Muscle layer of colon (tissue), 2 donors: ENCODE measurements around the gene CPA5.

ENCODE experiments used
- H3K27ac ChIP-seq: one replicate; pipeline ENCODE4 v1.7.0; 2013; ENCODE audit warnings: low read depth, mild to moderate bottlenecking, low read length, moderate library complexity
- H3K27me3 ChIP-seq, 2 donors: one replicate each; pipeline ENCODE4 v1.7.0; 2013; ENCODE audit warnings: low read length in 2 of 2, mild to moderate bottlenecking in 2 of 2; ENCODE audit not compliant: insufficient read depth in 2 of 2, control insufficient read depth in 1 of 2
- H3K36me3 ChIP-seq: one replicate; pipeline ENCODE4 v1.7.0; 2013; ENCODE audit warnings: mild to moderate bottlenecking, low read length; ENCODE audit not compliant: insufficient read depth
- H3K4me1 ChIP-seq: one replicate; pipeline ENCODE4 v1.7.0; 2013; ENCODE audit warnings: mild to moderate bottlenecking, low read length; ENCODE audit not compliant: insufficient read depth
- H3K4me3 ChIP-seq, 2 donors: one replicate each; pipeline ENCODE4 v1.7.0; 2013; ENCODE audit warnings: low read length in 2 of 2, low read depth in 1 of 2, mild to moderate bottlenecking in 1 of 2, moderate library complexity in 1 of 2
- H3K9ac ChIP-seq: one replicate; pipeline ENCODE4 v1.7.0; 2013; ENCODE audit warnings: low read length
- H3K9me3 ChIP-seq: one replicate; pipeline ENCODE4 v1.7.0; 2013; ENCODE audit warnings: mild to moderate bottlenecking, low read length
- donor health status: abdominal sarcoma.
- donor health status: Adenocarcinoma of cecum.

Gene CPA5

DNA sequence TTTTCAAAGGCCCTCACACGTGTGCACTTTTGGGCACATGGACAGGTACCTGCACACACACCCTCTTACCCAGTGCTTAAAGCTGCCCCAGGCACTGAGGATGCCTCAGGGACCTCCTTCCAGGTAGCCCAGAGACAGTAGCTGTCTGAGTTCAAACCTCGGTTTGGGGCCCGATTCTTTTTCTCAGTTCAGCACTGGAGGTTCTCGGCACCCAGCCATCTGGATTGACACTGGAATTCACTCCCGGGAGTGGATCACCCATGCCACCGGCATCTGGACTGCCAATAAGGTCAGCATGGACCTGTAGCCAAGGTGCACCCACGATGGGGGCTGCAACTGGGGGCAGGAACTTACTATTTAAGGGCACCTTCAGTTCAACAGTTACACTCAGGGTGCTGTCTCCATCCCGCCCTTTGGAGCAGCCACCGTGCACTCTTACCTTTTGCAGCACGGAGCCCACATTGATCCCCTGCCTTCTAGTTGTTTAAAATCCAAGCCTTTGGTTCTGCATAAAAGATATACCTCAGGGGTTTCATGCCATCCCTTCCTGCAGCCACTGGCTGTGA, 17.7 kb downstream of the CPA5 start:
- H3K9ac ChIP-seq: no peak overlapping the region
- H3K4me1 ChIP-seq: peaks cover 17% of the 10 kb centered on the region
- H3K27ac ChIP-seq: no peak overlapping the region
- H3K27me3 ChIP-seq: no peaks in the 10 kb centered on the region
- no peaks in the 10 kb centered on the region for H3K9me3 ChIP-seq
- H3K36me3 ChIP-seq: no peaks in the 10 kb centered on the region
- no peak overlapping the region for H3K4me3 ChIP-seq

DNA sequence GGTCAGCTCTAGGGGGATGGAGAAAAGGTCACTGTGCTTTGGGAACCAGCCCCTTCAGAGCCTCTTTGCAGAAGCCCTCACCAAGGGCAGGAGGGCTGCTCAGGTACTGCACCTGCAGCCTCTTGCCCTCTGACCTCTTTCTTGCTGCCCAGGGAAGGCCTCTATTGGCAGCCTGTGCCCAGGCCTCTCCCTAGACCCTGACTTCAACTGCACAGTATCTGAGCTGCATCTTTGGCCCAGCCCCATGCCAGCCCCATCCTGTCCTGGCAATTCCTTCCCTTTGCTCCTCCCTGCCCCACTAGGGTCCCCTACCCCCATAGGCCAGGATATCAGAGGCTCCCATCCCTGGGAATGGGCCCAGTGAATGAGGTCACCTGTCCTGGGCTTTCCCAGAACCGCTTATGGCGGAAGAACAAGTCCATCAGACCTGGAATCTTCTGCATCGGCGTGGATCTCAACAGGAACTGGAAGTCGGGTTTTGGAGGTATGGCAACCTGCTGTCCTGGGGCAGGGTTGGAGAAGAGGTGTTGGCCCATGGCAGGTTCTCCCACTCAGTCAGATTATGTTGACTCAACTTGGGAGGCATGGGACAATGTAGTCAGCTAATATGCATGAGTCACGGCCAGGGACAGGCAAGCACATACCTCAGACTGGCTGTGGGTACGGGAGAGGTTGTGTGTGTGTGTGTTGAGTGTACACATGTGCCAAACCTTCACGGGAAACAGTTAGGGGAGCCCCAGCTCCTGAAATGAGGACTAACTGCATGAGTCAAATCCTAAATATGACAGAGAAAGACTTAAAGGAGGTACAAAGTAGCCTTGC, 18.6 kb downstream of the CPA5 start:
- no peak overlapping the region for H3K27ac ChIP-seq

DNA sequence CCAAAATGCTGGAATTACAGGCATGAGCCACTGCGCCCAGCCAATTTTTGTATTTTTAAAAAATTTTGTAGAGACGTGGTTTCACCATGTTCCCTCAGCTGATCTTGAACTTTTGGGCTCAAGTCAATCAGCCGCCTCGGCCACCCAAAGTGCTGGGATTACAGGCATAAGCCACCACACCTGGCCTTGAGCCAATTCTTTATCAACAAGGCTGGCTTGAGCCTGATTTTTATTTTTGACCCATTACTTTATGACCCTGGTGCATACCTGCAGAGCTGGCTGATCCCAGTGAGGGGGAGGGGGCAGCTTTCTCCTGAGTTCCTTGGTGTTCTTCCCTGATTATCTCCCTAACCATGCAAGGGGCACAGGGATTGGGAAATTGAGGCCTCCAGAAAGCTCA, 19.8 kb downstream of the CPA5 start:
- no peak overlapping the region for H3K27ac ChIP-seq
- H3K4me3 ChIP-seq: no peak overlapping the region
- peaks cover 28% of the 10 kb centered on the region for H3K4me1 ChIP-seq
- no peaks in the 10 kb centered on the region for H3K9me3 ChIP-seq
- H3K27me3 ChIP-seq: no peaks in the 10 kb centered on the region
- no peak overlapping the region for H3K9ac ChIP-seq
- no peaks in the 10 kb centered on the region for H3K36me3 ChIP-seq

More for the DNA sequence above, 18.6 kb downstream of the CPA5 start:
- no peaks in the 10 kb centered on the region for H3K36me3 ChIP-seq
- H3K27me3 ChIP-seq: no peaks in the 10 kb centered on the region
- H3K9ac ChIP-seq: no peak overlapping the region
- peaks cover 17% of the 10 kb centered on the region for H3K4me1 ChIP-seq
- H3K9me3 ChIP-seq: no peaks in the 10 kb centered on the region
- no peak overlapping the region for H3K4me3 ChIP-seq

DNA sequence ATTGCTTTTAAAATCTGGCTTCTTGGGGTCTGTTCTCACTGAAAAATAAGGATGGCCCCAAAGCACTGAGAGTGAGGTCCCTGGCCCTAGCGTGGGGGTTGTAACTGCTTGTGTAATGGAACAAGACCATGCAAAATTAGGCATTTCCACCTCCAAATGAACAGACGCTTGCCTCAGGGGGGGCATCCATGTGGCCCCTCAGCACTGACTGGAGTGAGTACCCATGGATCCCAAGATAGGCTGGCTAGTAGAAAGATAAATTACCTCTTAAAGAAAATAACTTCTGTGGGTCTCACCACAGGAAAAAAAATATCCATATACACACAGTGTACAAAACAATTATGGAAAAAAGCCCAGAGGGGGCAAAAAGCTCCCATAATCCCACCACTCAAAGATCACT, 20.5 kb downstream of the CPA5 start:
- Histone ChIP-seq H3K27ac (no peak overlapping the region), H3K4me1 (peaks cover 34% of the 10 kb centered on the region), H3K9me3 (no peaks in the 10 kb centered on the region), H3K36me3 (no peaks in the 10 kb centered on the region), H3K27me3 (no peaks in the 10 kb centered on the region), H3K9ac (no peak overlapping the region), H3K4me3 (no peak overlapping the region)

DNA sequence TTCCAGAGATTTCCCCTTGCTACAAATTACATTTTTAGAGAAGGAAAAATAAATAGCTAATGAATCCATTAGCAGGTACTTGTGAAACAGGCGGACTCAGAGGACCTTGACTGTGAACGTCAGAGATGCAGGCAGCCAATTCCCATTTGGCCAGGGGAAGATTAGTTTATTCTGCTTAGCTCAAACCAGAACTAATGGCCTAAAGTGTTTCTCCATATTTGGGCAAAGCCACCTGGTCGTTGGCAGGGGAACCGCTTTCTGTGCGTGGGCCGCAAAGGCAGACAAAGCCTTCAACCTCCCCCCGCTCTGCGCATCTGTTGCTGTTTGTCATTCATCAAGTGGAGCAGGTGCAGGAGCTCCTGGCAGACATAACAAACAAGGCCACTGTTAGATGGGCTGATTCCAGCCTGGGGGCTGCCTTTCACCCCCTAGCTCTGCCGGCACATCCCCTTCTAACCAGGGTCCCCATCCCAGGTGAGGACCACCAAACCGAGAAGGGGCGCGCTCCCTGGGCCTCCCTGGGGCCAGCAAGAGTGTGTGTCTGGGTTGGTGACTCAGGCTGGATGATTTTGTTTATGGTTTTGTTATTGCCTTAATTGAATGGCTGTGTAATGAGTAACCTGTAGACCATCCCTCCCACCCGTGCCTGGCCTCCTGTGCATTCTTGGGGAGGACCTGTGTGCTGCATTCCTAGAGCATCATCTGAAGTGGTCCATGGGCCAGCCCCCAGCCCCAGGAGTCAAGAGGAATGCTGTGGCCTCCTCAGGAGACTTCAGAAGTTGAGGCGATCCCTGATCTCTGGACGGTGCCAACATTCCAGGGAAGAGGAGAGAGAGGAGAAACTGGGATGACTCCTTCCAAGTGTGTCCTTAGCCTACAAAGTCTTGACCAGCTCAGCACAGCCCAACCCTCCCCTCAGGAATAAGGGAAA, 21.2 kb downstream of the CPA5 start:
- Histone ChIP-seq H3K27ac (no peak overlapping the region), H3K4me1 (peaks cover 41% of the 10 kb centered on the region), H3K4me3 (no peak overlapping the region), H3K9me3 (no peaks in the 10 kb centered on the region), H3K36me3 (no peaks in the 10 kb centered on the region), H3K27me3 (no peaks in the 10 kb centered on the region), H3K9ac (no peak overlapping the region)

DNA sequence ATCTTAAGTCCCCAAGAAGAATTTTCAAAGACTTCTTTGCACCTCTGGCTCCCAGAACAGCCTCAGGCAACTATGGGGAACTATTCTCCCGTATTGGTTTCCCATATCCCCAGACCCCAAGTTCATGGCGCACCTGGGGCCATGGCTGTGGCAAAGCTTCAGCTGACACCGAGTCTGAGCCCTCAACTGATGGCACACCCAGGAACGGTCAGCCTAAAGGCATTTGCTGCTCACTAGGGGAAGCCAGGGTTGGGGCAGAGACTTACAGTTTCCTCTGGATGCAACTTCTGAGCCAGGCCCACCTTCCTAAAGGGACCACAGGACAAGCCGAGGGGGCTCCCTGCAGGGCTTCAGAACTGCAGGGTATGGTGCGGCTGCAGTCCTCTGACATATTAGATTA, 21.9 kb downstream of the CPA5 start:
- Histone ChIP-seq H3K36me3 (no peaks in the 10 kb centered on the region), H3K27me3 (no peaks in the 10 kb centered on the region), H3K9me3 (no peaks in the 10 kb centered on the region), H3K4me1 (peaks cover 49% of the 10 kb centered on the region), H3K4me3 (no peak overlapping the region), H3K9ac (no peak overlapping the region), H3K27ac (no peak overlapping the region)

DNA sequence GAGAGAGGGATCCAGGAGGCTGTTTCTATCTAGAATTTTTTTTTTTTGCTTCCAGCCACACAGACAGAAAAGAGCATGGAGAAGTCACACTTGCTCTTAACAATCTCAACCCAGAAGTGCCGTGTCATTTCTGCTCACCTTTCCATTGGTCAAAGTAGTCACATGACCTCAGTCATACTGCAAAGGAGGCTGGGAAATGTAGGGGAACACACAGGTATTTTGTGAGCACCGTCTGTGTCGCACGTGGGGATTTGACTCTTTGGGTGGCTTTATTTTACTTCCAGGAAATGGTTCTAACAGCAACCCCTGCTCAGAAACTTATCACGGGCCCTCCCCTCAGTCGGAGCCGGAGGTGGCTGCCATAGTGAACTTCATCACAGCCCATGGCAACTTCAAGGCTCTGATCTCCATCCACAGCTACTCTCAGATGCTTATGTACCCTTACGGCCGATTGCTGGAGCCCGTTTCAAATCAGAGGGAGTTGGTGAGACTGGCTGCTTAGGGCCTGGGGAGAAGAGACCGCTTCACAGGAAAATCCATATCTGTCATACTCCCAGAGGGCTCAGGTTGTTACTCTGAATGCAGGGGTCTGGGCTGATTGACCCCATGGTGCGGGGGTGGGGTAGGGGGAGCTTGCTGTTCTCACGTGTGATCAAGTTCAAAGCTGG, 22.6 kb downstream of the CPA5 start:
- Histone ChIP-seq H3K4me3 (no peak overlapping the region), H3K9ac (no peak overlapping the region), H3K27me3 (no peaks in the 10 kb centered on the region), H3K36me3 (no peaks in the 10 kb centered on the region), H3K27ac (no peak overlapping the region), H3K4me1 (peaks cover 56% of the 10 kb centered on the region), H3K9me3 (no peaks in the 10 kb centered on the region)

DNA sequence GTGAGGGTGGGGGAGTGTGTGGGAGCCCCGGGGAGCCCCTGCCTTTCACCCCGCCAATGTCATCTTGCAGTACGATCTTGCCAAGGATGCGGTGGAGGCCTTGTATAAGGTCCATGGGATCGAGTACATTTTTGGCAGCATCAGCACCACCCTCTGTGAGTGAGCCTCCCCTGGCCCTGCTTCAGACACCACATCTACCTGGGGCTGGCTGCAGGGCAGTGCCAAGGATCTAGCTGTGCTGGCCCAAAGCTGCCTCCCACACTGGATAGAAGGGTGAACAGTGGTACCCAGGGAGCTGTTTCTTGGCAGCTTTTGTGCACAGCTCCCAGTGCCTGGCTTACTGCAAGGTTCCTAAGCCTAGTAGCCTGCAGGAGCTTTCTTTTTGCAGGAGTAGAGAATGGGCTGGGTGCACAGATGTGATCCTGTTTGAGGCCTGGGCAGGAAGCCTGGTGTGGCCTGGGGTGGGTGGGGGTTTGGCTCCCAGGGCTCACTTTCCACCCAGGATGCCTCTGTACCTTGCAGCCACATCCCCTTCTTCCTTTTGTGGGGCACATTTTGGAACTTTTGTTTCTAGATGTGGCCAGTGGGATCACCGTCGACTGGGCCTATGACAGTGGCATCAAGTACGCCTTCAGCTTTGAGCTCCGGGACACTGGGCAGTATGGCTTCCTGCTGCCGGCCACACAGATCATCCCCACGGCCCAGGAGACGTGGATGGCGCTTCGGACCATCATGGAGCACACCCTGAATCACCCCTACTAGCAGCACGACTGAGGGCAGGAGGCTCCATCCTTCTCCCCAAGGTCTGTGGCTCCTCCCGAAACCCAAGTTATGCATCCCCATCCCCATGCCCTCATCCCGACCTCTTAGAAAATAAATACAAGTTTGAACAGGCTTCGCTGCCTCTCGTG, 23.5 kb downstream of the CPA5 start:
- H3K36me3 ChIP-seq: no peaks in the 10 kb centered on the region
- H3K4me3 ChIP-seq: no peak overlapping the region
- H3K4me1 ChIP-seq: peaks cover 64% of the 10 kb centered on the region
- H3K9ac ChIP-seq: no peak overlapping the region
- no peak overlapping the region for H3K27ac ChIP-seq
- H3K27me3 ChIP-seq: no peaks in the 10 kb centered on the region
- H3K9me3 ChIP-seq: no peaks in the 10 kb centered on the region

DNA sequence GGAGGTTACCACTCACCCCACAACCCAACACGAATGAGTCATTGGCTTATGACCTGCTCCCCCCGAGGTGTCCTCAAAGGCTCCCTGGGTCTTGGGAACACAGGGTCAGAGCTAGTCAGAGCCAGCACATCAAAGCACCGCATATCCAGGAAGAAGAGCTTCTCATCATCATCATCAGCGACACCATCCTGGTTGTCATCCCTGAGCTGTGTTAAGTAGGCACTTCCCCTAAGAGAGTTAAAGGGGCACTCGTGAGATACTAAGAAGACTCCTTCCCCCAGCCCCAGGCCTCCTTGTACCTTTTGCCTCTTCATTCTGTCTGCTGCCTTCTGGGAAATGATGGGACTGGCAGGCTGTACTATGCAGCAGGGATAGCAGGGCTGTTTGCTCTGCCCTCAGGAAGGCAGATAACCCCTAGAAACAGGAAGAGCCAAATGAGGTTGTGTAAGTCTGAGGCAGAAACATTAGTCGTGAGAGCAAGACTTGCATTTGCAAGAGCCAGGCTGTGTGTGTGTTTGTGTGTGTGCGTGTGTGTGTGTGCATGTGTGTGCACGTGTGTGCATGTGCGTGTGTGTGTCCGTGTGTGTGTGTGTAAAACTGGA, 24.6 kb downstream of the CPA5 start:
- Histone ChIP-seq H3K36me3 (no peaks in the 10 kb centered on the region), H3K4me3 (no peak overlapping the region), H3K4me1 (peaks cover 75% of the 10 kb centered on the region), H3K27me3 (no peaks in the 10 kb centered on the region), H3K9me3 (no peaks in the 10 kb centered on the region), H3K9ac (no peak overlapping the region), H3K27ac (no peak overlapping the region)

DNA sequence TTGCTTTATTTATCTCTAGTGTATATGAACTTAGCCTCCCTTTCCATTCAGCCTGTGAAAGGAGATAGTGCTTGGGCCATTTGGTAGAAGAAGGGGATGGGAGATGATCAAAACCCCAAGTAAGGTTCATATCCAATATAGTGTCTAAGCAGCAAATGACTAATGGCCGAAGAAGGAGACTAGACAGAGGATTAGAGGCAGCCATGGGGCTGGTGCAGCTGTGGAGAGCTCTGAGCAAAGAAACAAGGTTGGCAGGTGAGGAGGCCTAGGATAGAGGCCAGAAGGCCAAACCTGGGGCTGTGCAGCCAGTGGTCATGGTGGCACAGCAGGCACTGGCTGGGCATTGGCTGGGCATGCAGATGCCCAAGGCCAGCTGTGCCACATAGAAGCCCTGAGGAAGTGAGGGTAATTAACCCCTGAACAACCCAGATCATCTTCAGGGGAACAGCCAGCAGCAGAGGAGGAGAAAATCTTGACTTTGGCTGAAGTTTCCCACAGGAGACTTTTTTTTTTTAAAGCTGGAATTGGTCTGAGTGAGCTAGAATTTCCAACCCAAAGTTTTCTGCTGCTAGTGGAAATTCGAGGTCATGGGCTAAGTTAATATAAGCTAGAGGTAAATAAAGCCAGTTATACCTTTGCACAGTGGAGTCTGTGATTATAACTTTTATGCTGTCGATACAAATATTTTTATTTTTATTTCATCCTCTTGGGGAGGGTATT, 25.4 kb downstream of the CPA5 start:
- no peak overlapping the region for H3K27ac ChIP-seq
- H3K4me1 ChIP-seq: peaks cover 72% of the 10 kb centered on the region
- no peaks in the 10 kb centered on the region for H3K36me3 ChIP-seq
- H3K9ac ChIP-seq: no peak overlapping the region
- no peaks in the 10 kb centered on the region for H3K27me3 ChIP-seq
- no peaks in the 10 kb centered on the region for H3K9me3 ChIP-seq
- no peak overlapping the region for H3K4me3 ChIP-seq
